ENCODE measurements around the gene ETNK2.

- TF ChIP-seq POLR2A (IDR thresholded peaks at IDR 0.05; ENCODE audit: low read depth, low read length) (no peak), TAF1 (IDR thresholded peaks at IDR 0.05; ENCODE audit: borderline replicate concordance, low read depth, low read length) (no peak), POLR2AphosphoS5 (IDR thresholded peaks at IDR 0.05; ENCODE audit: low read depth, low read length) (no peak)
Observed at GRCh38 chr1:204081791-204082513, 69.9 kb downstream of the ETNK2 start.

All from GM12892 (cell line).